IMR-90 (cell line): Measurements from ENCODE around the gene MPZL1. TPM values are rescaled to one million over a fixed set of nuclear protein-coding genes. Genes with fewer than 3 reads are reported as not detected.

Source experiments
- ATAC-seq: fragments of 200-7000 bp; cut with Tn5 transposase; 2 replicates; pipeline ENCODE4 v1.9.1; 2020; ENCODE audit warnings: low read depth, mild to moderate bottlenecking, moderate library complexity
- BruUV-seq: library from RNA; stranded (reverse); fragments of 400-500 nt; replicated peaks from 2 replicates; lab custom pipeline; 2021; lab: Mats Ljungman, UMichigan
- CTCF ChIA-PET: fragments of 300-600 bp; formaldehyde crosslinking; extraction: SDS; loops from one replicate; lab custom pipeline; 2021; ENCODE audit warnings: antibody characterized with exemption; lab: Yijun Ruan, JAX
- POLR2A ChIA-PET: fragments of 300-600 bp; sonication (Branson Sonifier 250); formaldehyde crosslinking; loops from one replicate; lab custom pipeline; 2022; ENCODE audit warnings: antibody characterized with exemption; ENCODE audit not compliant: unreplicated experiment; lab: Charles Lee
- DNase-seq: peaks from one replicate; pipeline ENCODE4 v3.0.0; 2013
- H2AFZ ChIP-seq: replicated peaks from 2 replicates; pipeline ENCODE3; 2013; ENCODE audit warnings: low read length, mild to moderate bottlenecking; ENCODE audit not compliant: poor library complexity
- H2AK5ac ChIP-seq: 2 replicates; pipeline ENCODE4 v1.6.1; 2013; ENCODE audit warnings: low read depth, low read length, inconsistent platforms
- H2AK9ac ChIP-seq: replicated peaks from 2 replicates; pipeline ENCODE3; 2013; ENCODE audit warnings: mild to moderate bottlenecking, low read depth, low read length, moderate library complexity; ENCODE audit not compliant: poor library complexity
- H2BK120ac ChIP-seq: 2 replicates; pipeline ENCODE4 v1.6.1; 2013; ENCODE audit warnings: low read depth, low read length, inconsistent platforms
- H2BK15ac ChIP-seq: 3 replicates; pipeline ENCODE4 v1.6.1; 2013; ENCODE audit warnings: low read depth, low read length, inconsistent platforms
- H2BK20ac ChIP-seq: 2 replicates; pipeline ENCODE4 v1.6.1; 2013; ENCODE audit warnings: low read depth, mild to moderate bottlenecking, inconsistent platforms, low read length, moderate library complexity
- H2BK5ac ChIP-seq: 2 replicates; pipeline ENCODE4 v1.6.1; 2013; ENCODE audit warnings: mild to moderate bottlenecking, low read depth, low read length, inconsistent platforms; ENCODE audit not compliant: poor library complexity, severe bottlenecking
- H3K14ac ChIP-seq: replicated peaks from 2 replicates; pipeline ENCODE4 v1.6.1; 2013; ENCODE audit warnings: low read depth, low read length, inconsistent platforms
- H3K18ac ChIP-seq: 2 replicates; pipeline ENCODE4 v1.6.1; 2013; ENCODE audit warnings: low read depth, low read length, control low read depth
- H3K23ac ChIP-seq: 2 replicates; pipeline ENCODE4 v1.6.1; 2013; ENCODE audit warnings: low read depth, low read length, inconsistent platforms
- H3K27ac ChIP-seq: 2 replicates; pipeline ENCODE4 v1.5.1; 2013; ENCODE audit warnings: mild to moderate bottlenecking, control low read depth, low read length; ENCODE audit not compliant: insufficient read depth
- H3K27me3 ChIP-seq: 2 replicates; pipeline ENCODE4 v1.6.1; 2013; ENCODE audit warnings: low read length; ENCODE audit not compliant: control insufficient read depth, insufficient read depth
- H3K36me3 ChIP-seq: 2 replicates; pipeline ENCODE4 v1.6.1; 2013; ENCODE audit warnings: low read length, mixed read lengths; ENCODE audit not compliant: control insufficient read depth, insufficient read depth
- H3K4ac ChIP-seq: 2 replicates; pipeline ENCODE4 v1.6.1; 2013; ENCODE audit warnings: low read depth, low read length, inconsistent platforms
- H3K4me1 ChIP-seq: 2 replicates; pipeline ENCODE4 v1.6.1; 2013; ENCODE audit warnings: low read length, mixed read lengths; ENCODE audit not compliant: control insufficient read depth, insufficient read depth
- H3K4me2 ChIP-seq: 2 replicates; pipeline ENCODE4 v1.6.1; 2013; ENCODE audit warnings: low read depth, mild to moderate bottlenecking, control low read depth, low read length, moderate library complexity
- H3K4me3 ChIP-seq: 2 replicates; pipeline ENCODE4 v1.5.1; 2013; ENCODE audit warnings: low read depth, mild to moderate bottlenecking, control low read depth, low read length, moderate library complexity; ENCODE audit not compliant: insufficient read depth
- H3K56ac ChIP-seq: 2 replicates; pipeline ENCODE4 v1.6.1; 2013; ENCODE audit warnings: low read length, inconsistent platforms; ENCODE audit not compliant: insufficient read depth; ENCODE audit errors: extremely low read depth
- H3K79me1 ChIP-seq, 2 experiments: 2 replicates each; pipeline ENCODE4 v1.6.1; 2013; ENCODE audit warnings: low read length in 2 of 2, inconsistent platforms in 1 of 2, low read depth in 1 of 2
- H3K9ac ChIP-seq: 2 replicates; pipeline ENCODE4 v1.6.1; 2013; ENCODE audit warnings: low read depth, low read length, control low read depth
- H3K9me1 ChIP-seq: 2 replicates; pipeline ENCODE4 v1.6.1; 2013; ENCODE audit warnings: low read length, inconsistent platforms; ENCODE audit not compliant: insufficient read depth
- H3K9me3 ChIP-seq: 2 replicates; pipeline ENCODE4 v1.6.1; 2013; ENCODE audit warnings: low read length; ENCODE audit not compliant: control insufficient read depth, insufficient read depth
- H4K20me1 ChIP-seq: 2 replicates; pipeline ENCODE4 v1.6.1; 2013; ENCODE audit warnings: low read length, inconsistent platforms; ENCODE audit not compliant: insufficient read depth
- H4K5ac ChIP-seq: 2 replicates; pipeline ENCODE4 v1.6.1; 2013; ENCODE audit warnings: mild to moderate bottlenecking, low read depth, low read length, control low read depth
- H4K8ac ChIP-seq, 2 experiments: 2 replicates each; pipeline ENCODE4 v1.6.1; 2013; ENCODE audit warnings: low read depth in 2 of 2, low read length in 2 of 2, control low read depth in 1 of 2, inconsistent platforms in 1 of 2
- H4K91ac ChIP-seq: 2 replicates; pipeline ENCODE4 v1.6.1; 2013; ENCODE audit warnings: low read depth, low read length, inconsistent platforms; ENCODE audit not compliant: insufficient read depth
- BHLHE40 ChIP-seq: fragments of 150-350 bp; IDR thresholded peaks from 2 replicates; pipeline ENCODE4 v1.6.1; 2016; ENCODE audit warnings: mild to moderate bottlenecking, low read depth, low read length
- CEBPB ChIP-seq: IDR thresholded peaks from 2 replicates; pipeline ENCODE4 v1.6.1; 2012; ENCODE audit warnings: low read depth, low read length, improper control_type of control experiment
- CHD1 ChIP-seq: IDR thresholded peaks from 2 replicates; pipeline ENCODE4 v1.6.1; 2012; ENCODE audit warnings: low read depth, low read length, improper control_type of control experiment
- FOS ChIP-seq: fragments of 150-350 bp; IDR thresholded peaks from 2 replicates; pipeline ENCODE4 v1.6.1; 2016; ENCODE audit warnings: low read depth, low read length
- MAFK ChIP-seq: IDR thresholded peaks from 2 replicates; pipeline ENCODE4 v1.6.1; 2012; ENCODE audit warnings: low read depth, low read length, improper control_type of control experiment
- MAZ ChIP-seq: IDR thresholded peaks from 2 replicates; pipeline ENCODE4 v1.6.1; 2012; ENCODE audit warnings: low read depth, mild to moderate bottlenecking, low read length, improper control_type of control experiment, moderate library complexity, borderline replicate concordance
- MXI1 ChIP-seq: IDR thresholded peaks from 2 replicates; pipeline ENCODE4 v1.6.1; 2012; ENCODE audit warnings: low read depth, mild to moderate bottlenecking, low read length, moderate library complexity, borderline replicate concordance
- NFE2L2 ChIP-seq: fragments of 150-350 bp; IDR thresholded peaks from 2 replicates; pipeline ENCODE4 v1.6.1; 2016; ENCODE audit warnings: low read depth, mild to moderate bottlenecking, low read length
- POLR2A ChIP-seq: IDR thresholded peaks from 2 replicates; pipeline ENCODE4 v1.6.1; 2012; ENCODE audit warnings: mild to moderate bottlenecking, low read depth, low read length
- RAD21 ChIP-seq: IDR thresholded peaks from 2 replicates; pipeline ENCODE4 v1.6.1; 2012; ENCODE audit warnings: low read length, improper control_type of control experiment
- RCOR1 ChIP-seq: IDR thresholded peaks from 2 replicates; pipeline ENCODE4 v1.6.1; 2012; ENCODE audit warnings: mild to moderate bottlenecking, low read length, improper control_type of control experiment; ENCODE audit not compliant: insufficient replicate concordance
- RFX5 ChIP-seq: IDR thresholded peaks from 2 replicates; pipeline ENCODE4 v1.8.0; 2012; ENCODE audit warnings: low read depth, mild to moderate bottlenecking, low read length, moderate library complexity
- SMC3 ChIP-seq: fragments of 150-350 bp; IDR thresholded peaks from 2 replicates; pipeline ENCODE4 v1.6.1; 2016; ENCODE audit warnings: low read depth, mild to moderate bottlenecking, antibody characterized with exemption, low read length, moderate library complexity
- WGBS, 2 experiments: methylation state at CpG; one replicate each; pipeline versions ENCODE4 v1.1.5 to v1.1.7; 2013; ENCODE audit warnings: missing lambda C conversion rate in 2 of 2; ENCODE audit not compliant: insufficient read length in 1 of 2; ENCODE audit errors: extremely low coverage in 2 of 2; 5-methylcytosine and 5-hydroxymethylcytosine counted together
- dilution Hi-C: fragments of 300-500 bp; cut with HindIII; formaldehyde crosslinking; loops from one replicate; pipeline ENCODE4 v1.14.3; 2018; ENCODE audit warnings: low sequenced_read_pairs; ENCODE audit not compliant: unreplicated experiment
- in situ Hi-C: fragments of 300-500 bp; cut with MboI; formaldehyde crosslinking; loops from 3 replicates; pipeline ENCODE4 v1.14.3; 2019; ENCODE audit warnings: low sequenced_read_pairs, inconsistent platforms, mixed read lengths
- intact Hi-C: fragments of 100-400 bp; cut with micrococcal nuclease; formaldehyde crosslinking; loops from 2 replicates; pipeline ENCODE4 v1.10.0; 2022
- polyA plus RNA-seq, 3 experiments: library from polyadenylated mRNA; depleted of rRNA; stranded (reverse); fragments of >200 nt; gene quantifications; 2 replicates each; pipeline ENCODE4 v1.2.3, GENCODE V29; 2012; ENCODE audit warnings: low replicate concordance in 1 of 3
- total RNA-seq: library from RNA; depleted of rRNA; stranded (reverse); fragments of >200 nt; gene quantifications from 2 replicates; pipeline ENCODE4 v1.2.3, GENCODE V29; 2012
- TF ChIP-seq, protein P1 (sequence below): fragments of 150-350 bp; IDR thresholded peaks from 2 replicates; pipeline ENCODE4 v1.6.1; 2016; ENCODE audit warnings: low read depth, mild to moderate bottlenecking, low read length, moderate library complexity, borderline replicate concordance
- TF ChIP-seq, protein P2 (sequence below): fragments of 150-350 bp; IDR thresholded peaks from 2 replicates; pipeline ENCODE4 v1.6.1; 2017; ENCODE audit warnings: mild to moderate bottlenecking, antibody characterized with exemption, low read length, low read depth
- TF ChIP-seq, protein P3 (sequence below): conservative IDR thresholded peaks from 2 replicates; pipeline ENCODE4 v1.5.1; 2012; ENCODE audit warnings: mild to moderate bottlenecking, low read depth, low read length, improper control_type of control experiment

MPZL1 gene
- total and polyA plus RNA-seq, 2 of the 4 experiments (the other 2 are of a cell fraction) = 55.3 to 87.3 TPM

DNA sequence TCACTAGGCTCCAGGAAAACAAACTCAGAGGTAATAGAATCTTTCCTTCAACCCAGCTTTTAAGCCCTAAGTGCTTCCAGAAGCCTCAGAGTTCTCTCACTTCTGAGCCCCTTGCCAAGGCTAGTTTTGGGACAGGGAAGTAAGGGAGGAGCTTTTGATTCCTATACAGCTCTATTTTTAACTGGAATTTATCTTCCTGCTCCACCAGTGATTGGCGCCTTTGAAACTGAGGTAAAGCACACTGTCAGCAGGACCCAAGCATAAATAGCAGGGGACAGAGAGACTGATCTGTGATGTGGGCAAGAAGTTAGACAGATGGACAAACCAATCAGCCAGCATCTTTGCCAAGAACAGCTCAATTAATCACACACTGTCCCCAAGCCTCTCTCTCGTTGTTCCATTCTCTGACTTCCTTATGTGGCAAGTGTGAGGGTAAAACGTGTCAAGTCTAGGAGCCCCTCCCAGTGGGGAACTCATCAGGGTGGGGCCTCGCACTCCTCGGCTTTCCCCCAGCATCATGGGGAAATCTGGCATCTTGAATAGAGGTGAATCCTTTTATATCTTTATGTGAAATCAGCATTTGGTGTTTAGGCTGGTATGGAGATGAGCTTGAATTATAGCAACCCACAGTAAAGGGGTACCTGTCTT, 40.2 kb upstream of the MPZL1 start:
- no peaks in the 10 kb centered on the region for H3K36me3 ChIP-seq
- no peak for DNase-seq
- H3K27ac ChIP-seq = no peak overlapping the region
- dilution Hi-C loops (no loop called here), in situ Hi-C loops (loop anchor here (25.0 kb wide), 1 partner anchor 419 kb away; no protein-coding TSS in a partner anchor), intact Hi-C loops (loop anchor here (10.0 kb wide), 1 partner anchor 227 kb away; no protein-coding TSS in a partner anchor)
- no TSS peak for BruUV-seq
- H3K14ac ChIP-seq = no peak overlapping the region
- H3K4ac ChIP-seq = no peak overlapping the region
- H3K4me2 ChIP-seq = no peak overlapping the region
- ChIA-PET CTCF (interaction anchor here (0.6 to 1.0 kb wide), 2 partner anchors 81 to 399 kb away, joined by 3 to 4 read pairs; no protein-coding TSS in a partner anchor), POLR2A (no interaction called here)
- H3K79me1 ChIP-seq = no peaks in the 10 kb centered on the region
- TF ChIP-seq FOS = no peak
- TF ChIP-seq RFX5 = no peak
- TF ChIP-seq MXI1 = no peak
- TF ChIP-seq RAD21 = no peak
- no peak for TF ChIP-seq MAZ
- TF ChIP-seq, protein P1, sequence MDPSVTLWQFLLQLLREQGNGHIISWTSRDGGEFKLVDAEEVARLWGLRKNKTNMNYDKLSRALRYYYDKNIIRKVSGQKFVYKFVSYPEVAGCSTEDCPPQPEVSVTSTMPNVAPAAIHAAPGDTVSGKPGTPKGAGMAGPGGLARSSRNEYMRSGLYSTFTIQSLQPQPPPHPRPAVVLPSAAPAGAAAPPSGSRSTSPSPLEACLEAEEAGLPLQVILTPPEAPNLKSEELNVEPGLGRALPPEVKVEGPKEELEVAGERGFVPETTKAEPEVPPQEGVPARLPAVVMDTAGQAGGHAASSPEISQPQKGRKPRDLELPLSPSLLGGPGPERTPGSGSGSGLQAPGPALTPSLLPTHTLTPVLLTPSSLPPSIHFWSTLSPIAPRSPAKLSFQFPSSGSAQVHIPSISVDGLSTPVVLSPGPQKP = no peak
- no peak for TF ChIP-seq CHD1
- TF ChIP-seq, protein P2, sequence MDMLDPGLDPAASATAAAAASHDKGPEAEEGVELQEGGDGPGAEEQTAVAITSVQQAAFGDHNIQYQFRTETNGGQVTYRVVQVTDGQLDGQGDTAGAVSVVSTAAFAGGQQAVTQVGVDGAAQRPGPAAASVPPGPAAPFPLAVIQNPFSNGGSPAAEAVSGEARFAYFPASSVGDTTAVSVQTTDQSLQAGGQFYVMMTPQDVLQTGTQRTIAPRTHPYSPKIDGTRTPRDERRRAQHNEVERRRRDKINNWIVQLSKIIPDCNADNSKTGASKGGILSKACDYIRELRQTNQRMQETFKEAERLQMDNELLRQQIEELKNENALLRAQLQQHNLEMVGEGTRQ = no peak
- no peak for TF ChIP-seq SMC3
- TF ChIP-seq CEBPB = no peak
- no peak for TF ChIP-seq RCOR1
- TF ChIP-seq, protein P3, sequence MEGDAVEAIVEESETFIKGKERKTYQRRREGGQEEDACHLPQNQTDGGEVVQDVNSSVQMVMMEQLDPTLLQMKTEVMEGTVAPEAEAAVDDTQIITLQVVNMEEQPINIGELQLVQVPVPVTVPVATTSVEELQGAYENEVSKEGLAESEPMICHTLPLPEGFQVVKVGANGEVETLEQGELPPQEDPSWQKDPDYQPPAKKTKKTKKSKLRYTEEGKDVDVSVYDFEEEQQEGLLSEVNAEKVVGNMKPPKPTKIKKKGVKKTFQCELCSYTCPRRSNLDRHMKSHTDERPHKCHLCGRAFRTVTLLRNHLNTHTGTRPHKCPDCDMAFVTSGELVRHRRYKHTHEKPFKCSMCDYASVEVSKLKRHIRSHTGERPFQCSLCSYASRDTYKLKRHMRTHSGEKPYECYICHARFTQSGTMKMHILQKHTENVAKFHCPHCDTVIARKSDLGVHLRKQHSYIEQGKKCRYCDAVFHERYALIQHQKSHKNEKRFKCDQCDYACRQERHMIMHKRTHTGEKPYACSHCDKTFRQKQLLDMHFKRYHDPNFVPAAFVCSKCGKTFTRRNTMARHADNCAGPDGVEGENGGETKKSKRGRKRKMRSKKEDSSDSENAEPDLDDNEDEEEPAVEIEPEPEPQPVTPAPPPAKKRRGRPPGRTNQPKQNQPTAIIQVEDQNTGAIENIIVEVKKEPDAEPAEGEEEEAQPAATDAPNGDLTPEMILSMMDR = no peak
- no peak for TF ChIP-seq POLR2A
- TF ChIP-seq BHLHE40 = no peak
- no peak for TF ChIP-seq NFE2L2
- no peak for TF ChIP-seq MAFK
- H4K91ac ChIP-seq = no peak overlapping the region
- H3K9ac ChIP-seq = no peak overlapping the region
- no peak overlapping the region for H2BK5ac ChIP-seq
- H3K9me1 ChIP-seq = peaks cover 4% of the 10 kb centered on the region; the same call in 1 of the 2 replicates
- no peaks in the 10 kb centered on the region for H3K4me1 ChIP-seq
- no peak overlapping the region for H2BK20ac ChIP-seq
- no peaks in the 10 kb centered on the region for H3K9me3 ChIP-seq
- H2AFZ ChIP-seq = no peak overlapping the region
- H3K56ac ChIP-seq = no peak overlapping the region
- H2AK5ac ChIP-seq = no peak overlapping the region
- ATAC-seq = no peak
- H3K27me3 ChIP-seq = peaks cover 19% of the 10 kb centered on the region
- no peak overlapping the region for H3K23ac ChIP-seq
- H4K5ac ChIP-seq = no peak overlapping the region
- WGBS, 2 experiments = no CpG with 5 or more reads among the region's 5 CpGs
- no peak overlapping the region for H3K4me3 ChIP-seq
- no peak overlapping the region for H2AK9ac ChIP-seq
- H3K18ac ChIP-seq = no peak overlapping the region
- no peak overlapping the region for H2BK120ac ChIP-seq
- no peak overlapping the region for H4K8ac ChIP-seq
- no peaks in the 10 kb centered on the region for H4K20me1 ChIP-seq
- no peak overlapping the region for H2BK15ac ChIP-seq
